Trophoblast cell (in vitro differentiated cells and primary cell): Measurements from ENCODE around the gene FGF22.

Experiments used
- DNase-seq, 2 donors: peaks; one replicate each; pipeline ENCODE4 v3.0.0-alpha.2; 2016
- H2AFZ ChIP-seq: 2 replicates; pipeline ENCODE4 v1.6.1; 2013; ENCODE audit warnings: low read length, moderate library complexity, mild to moderate bottlenecking; ENCODE audit not compliant: insufficient read depth, poor library complexity
- H2AK5ac ChIP-seq: 2 replicates; pipeline ENCODE4 v1.6.1; 2013; ENCODE audit warnings: mild to moderate bottlenecking, low read length
- H2BK120ac ChIP-seq: 2 replicates; pipeline ENCODE4 v1.6.1; 2013; ENCODE audit warnings: low read length, mild to moderate bottlenecking, moderate library complexity; ENCODE audit not compliant: insufficient read depth, poor library complexity
- H2BK12ac ChIP-seq: 2 replicates; pipeline ENCODE4 v1.6.1; 2013; ENCODE audit warnings: mild to moderate bottlenecking, low read length, moderate library complexity
- H2BK5ac ChIP-seq: 2 replicates; pipeline ENCODE4 v1.6.1; 2013; ENCODE audit warnings: low read length, low read depth, moderate library complexity, mild to moderate bottlenecking; ENCODE audit not compliant: poor library complexity
- H3K14ac ChIP-seq: 2 replicates; pipeline ENCODE4 v1.6.1; 2013; ENCODE audit warnings: mild to moderate bottlenecking, low read length
- H3K18ac ChIP-seq: 2 replicates; pipeline ENCODE4 v1.6.1; 2013; ENCODE audit warnings: mild to moderate bottlenecking, low read length
- H3K23ac ChIP-seq: 2 replicates; pipeline ENCODE4 v1.6.1; 2013; ENCODE audit warnings: low read length
- H3K27ac ChIP-seq: 2 replicates; pipeline ENCODE4 v1.5.1; 2013; ENCODE audit warnings: low read depth, mild to moderate bottlenecking, inconsistent platforms, low read length, moderate library complexity
- H3K27me3 ChIP-seq: 2 replicates; pipeline ENCODE4 v1.6.1; 2013; ENCODE audit warnings: inconsistent platforms, mild to moderate bottlenecking, low read length, moderate library complexity; ENCODE audit not compliant: insufficient read depth
- H3K36me3 ChIP-seq, 2 experiments: 1 replicate in 1 of 2; 2 replicates in 1 of 2; pipeline ENCODE4 v1.6.1; 2013; ENCODE audit warnings: low read length in 2 of 2, mild to moderate bottlenecking in 2 of 2, moderate library complexity in 1 of 2; ENCODE audit not compliant: insufficient read depth in 2 of 2, control insufficient read depth in 1 of 2
- H3K4ac ChIP-seq: 2 replicates; pipeline ENCODE4 v1.6.1; 2013; ENCODE audit warnings: low read depth, mild to moderate bottlenecking, low read length, moderate library complexity
- H3K4me1 ChIP-seq, 2 experiments: 1 replicate in 1 of 2; 2 replicates in 1 of 2; pipeline ENCODE4 v1.6.1; 2013; ENCODE audit warnings: low read length in 2 of 2, mild to moderate bottlenecking in 2 of 2, moderate library complexity in 1 of 2; ENCODE audit not compliant: insufficient read depth in 2 of 2, control insufficient read depth in 1 of 2
- H3K4me2 ChIP-seq: 2 replicates; pipeline ENCODE4 v1.6.1; 2013; ENCODE audit warnings: inconsistent platforms, mild to moderate bottlenecking, low read length, moderate library complexity
- H3K4me3 ChIP-seq: 2 replicates; pipeline ENCODE4 v1.5.1; 2013; ENCODE audit warnings: mild to moderate bottlenecking, low read depth, low read length, inconsistent platforms
- H3K79me1 ChIP-seq: one replicate; pipeline ENCODE4 v1.6.1; 2013; ENCODE audit warnings: low read length
- H3K79me2 ChIP-seq: 2 replicates; pipeline ENCODE4 v1.6.1; 2013; ENCODE audit warnings: low read length, mild to moderate bottlenecking; ENCODE audit not compliant: control insufficient read depth, insufficient read depth, poor library complexity
- H3K9ac ChIP-seq: 2 replicates; pipeline ENCODE4 v1.6.1; 2013; ENCODE audit warnings: mild to moderate bottlenecking, low read length
- H3K9me3 ChIP-seq: 2 replicates; pipeline ENCODE4 v1.6.1; 2013; ENCODE audit warnings: low read depth, mild to moderate bottlenecking, control low read depth, inconsistent platforms, low read length; ENCODE audit not compliant: insufficient read depth
- H4K12ac ChIP-seq: 2 replicates; pipeline ENCODE4 v1.6.1; 2013; ENCODE audit warnings: low read depth, mild to moderate bottlenecking, low read length, moderate library complexity
- H4K8ac ChIP-seq: 2 replicates; pipeline ENCODE4 v1.6.1; 2013; ENCODE audit warnings: low read depth, mild to moderate bottlenecking, low read length, moderate library complexity
- H4K91ac ChIP-seq: one replicate; pipeline ENCODE4 v1.6.1; 2013; ENCODE audit warnings: low read depth, mild to moderate bottlenecking, low read length, moderate library complexity
- WGBS: extraction: QIAGEN DNeasy Blood & Tissue Kit; methylation state at CpG from one replicate; pipeline ENCODE4 v1.1.7; 2013; ENCODE audit warnings: missing lambda C conversion rate; ENCODE audit not compliant: insufficient read length, insufficient coverage; ENCODE audit errors: extremely low coverage; 5-methylcytosine and 5-hydroxymethylcytosine counted together

Gene FGF22

DNA sequence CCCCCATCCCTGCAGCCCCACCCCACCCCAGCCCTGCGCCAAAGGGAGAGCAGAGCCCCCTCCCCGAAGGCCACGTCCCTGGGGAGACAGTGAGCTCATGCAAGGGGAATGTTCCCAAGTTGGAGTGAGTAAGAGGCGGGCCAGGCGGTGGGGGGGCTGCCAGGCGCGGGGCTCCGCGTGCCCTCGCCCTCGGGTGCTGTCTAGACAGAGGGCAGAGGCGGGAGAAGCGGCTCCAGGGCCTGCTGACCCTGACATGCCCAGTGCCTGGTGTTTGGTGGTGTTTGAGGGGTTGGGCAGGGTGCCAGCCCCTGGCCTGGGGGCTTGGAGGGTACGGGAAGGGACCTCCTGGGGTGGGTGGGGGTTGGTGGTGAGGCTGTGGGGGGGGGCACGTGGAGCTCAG is 37.5 kb downstream of the FGF22 start:
- Histone ChIP-seq H3K9ac (no peak overlapping the region), H2AFZ (no peak overlapping the region)

DNA sequence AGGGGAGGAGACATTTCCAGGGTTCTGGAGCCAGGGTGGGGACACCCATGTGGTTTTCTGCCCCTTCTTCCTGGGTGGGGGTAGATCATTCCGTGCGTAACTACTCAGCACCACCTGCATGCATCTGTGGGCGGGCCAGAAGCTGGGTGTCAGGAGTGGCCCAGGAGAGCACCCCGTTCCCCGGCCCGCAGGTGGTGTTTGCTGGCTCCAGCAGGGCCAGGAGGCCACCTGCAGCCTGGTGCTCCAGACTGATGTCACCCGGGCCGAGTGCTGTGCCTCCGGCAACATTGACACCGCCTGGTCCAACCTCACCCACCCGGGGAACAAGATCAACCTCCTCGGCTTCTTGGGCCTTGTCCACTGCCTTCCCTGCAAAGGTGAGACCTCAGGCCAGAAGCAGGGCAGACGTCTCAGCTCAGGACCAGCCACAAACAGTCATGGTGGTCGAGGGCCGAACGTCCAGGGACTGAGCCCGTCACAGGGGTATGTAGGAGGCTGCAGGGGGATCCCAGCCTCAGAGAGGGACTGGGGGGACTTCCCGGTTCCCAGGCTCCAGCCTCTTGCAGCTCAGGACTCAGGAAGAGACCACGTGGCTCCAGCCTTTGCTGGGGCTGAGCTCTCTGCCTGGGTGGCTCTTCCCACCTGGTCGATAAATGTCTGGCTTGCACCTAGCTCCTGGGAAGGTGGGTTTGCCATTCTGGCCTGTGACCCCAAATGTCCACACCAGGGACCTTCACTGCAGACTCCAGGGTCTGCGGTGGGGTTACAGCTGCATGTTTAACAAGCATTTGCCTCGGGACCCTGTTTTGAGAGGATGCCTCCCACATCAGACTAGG is 38.1 kb downstream of the FGF22 start:
- H2BK12ac ChIP-seq = peak overlapping the region; percentile 31
- H3K4me2 ChIP-seq = no peak overlapping the region
- H4K12ac ChIP-seq = no peak overlapping the region
- peaks cover 17% of the 10 kb centered on the region for H3K79me1 ChIP-seq
- no peak overlapping the region for H3K27ac ChIP-seq
- peak overlapping the region; percentile 3 for H4K91ac ChIP-seq
- DNase-seq = peak; percentile 65 to 70
- H3K79me2 ChIP-seq = peaks cover 10% of the 10 kb centered on the region
- H3K4ac ChIP-seq = no peak overlapping the region
- peaks cover 13 to 25% of the 10 kb centered on the region in 2 experiments for H3K4me1 ChIP-seq
- H2BK120ac ChIP-seq = no peak overlapping the region
- no peak overlapping the region for H3K9ac ChIP-seq
- H3K18ac ChIP-seq = no peak overlapping the region
- no peaks in the 10 kb centered on the region for H3K27me3 ChIP-seq
- no peaks in the 10 kb centered on the region for H3K36me3 ChIP-seq
- H4K8ac ChIP-seq = no peak overlapping the region
- peaks cover 4% of the 10 kb centered on the region for H3K9me3 ChIP-seq
- no peak overlapping the region for H3K14ac ChIP-seq
- peak overlapping the region; percentile 7 for H2BK5ac ChIP-seq
- H2AFZ ChIP-seq = no peak overlapping the region
- H3K4me3 ChIP-seq = no peak overlapping the region
- H3K23ac ChIP-seq = no peak overlapping the region
- H2AK5ac ChIP-seq = peak overlapping the region; percentile 42
- no CpG with 5 or more reads among the region's 22 CpGs for WGBS

More for the DNA sequence above, 37.5 kb downstream of the FGF22 start:
- no peak overlapping the region for H3K18ac ChIP-seq
- no peak overlapping the region for H3K4me3 ChIP-seq
- H3K9me3 ChIP-seq = peaks cover 4% of the 10 kb centered on the region
- peaks cover 17% of the 10 kb centered on the region for H3K79me1 ChIP-seq
- H3K27me3 ChIP-seq = no peaks in the 10 kb centered on the region
- WGBS = no CpG with 5 or more reads among the region's 15 CpGs
- no peak overlapping the region for H2BK12ac ChIP-seq
- no peak overlapping the region for H3K23ac ChIP-seq
- H2BK120ac ChIP-seq = no peak overlapping the region
- H3K4me1 ChIP-seq = peaks cover 13 to 25% of the 10 kb centered on the region in 2 experiments
- H4K8ac ChIP-seq = no peak overlapping the region
- H4K12ac ChIP-seq = no peak overlapping the region
- no peak overlapping the region for H2AK5ac ChIP-seq
- H3K4me2 ChIP-seq = no peak overlapping the region
- peaks cover 10% of the 10 kb centered on the region for H3K79me2 ChIP-seq
- DNase-seq = peak; percentile 65 to 71
- no peak overlapping the region for H3K14ac ChIP-seq
- H3K4ac ChIP-seq = no peak overlapping the region
- no peak overlapping the region for H4K91ac ChIP-seq
- H3K36me3 ChIP-seq = no peaks in the 10 kb centered on the region
- H3K27ac ChIP-seq = no peak overlapping the region
- H2BK5ac ChIP-seq = no peak overlapping the region

- H3K79me1 ChIP-seq = peaks cover 17% of the 10 kb centered on the region
- no peak overlapping the region for H3K4ac ChIP-seq
- H2BK5ac ChIP-seq = no peak overlapping the region
- H4K12ac ChIP-seq = no peak overlapping the region
- no peak overlapping the region for H3K27ac ChIP-seq
- H3K9ac ChIP-seq = no peak overlapping the region
- no CpG with 5 or more reads among the region's 16 CpGs for WGBS
- H3K18ac ChIP-seq = no peak overlapping the region
- peak in 1 of 2 donors; percentile 51 for DNase-seq
- peak overlapping the region; percentile 76 for H4K8ac ChIP-seq
- H3K36me3 ChIP-seq = no peaks in the 10 kb centered on the region
- no peaks in the 10 kb centered on the region for H3K27me3 ChIP-seq
- H3K79me2 ChIP-seq = peaks cover 10% of the 10 kb centered on the region
- no peak overlapping the region for H4K91ac ChIP-seq
- no peak overlapping the region for H2AFZ ChIP-seq
- no peak overlapping the region for H3K4me3 ChIP-seq
- peak overlapping the region; percentile 97 for H3K4me2 ChIP-seq
- no peak overlapping the region for H3K14ac ChIP-seq
- H3K23ac ChIP-seq = no peak overlapping the region
- H3K4me1 ChIP-seq = peaks cover 13 to 25% of the 10 kb centered on the region in 2 experiments
- H3K9me3 ChIP-seq = peaks cover 4% of the 10 kb centered on the region
- H2BK120ac ChIP-seq = no peak overlapping the region
- H2AK5ac ChIP-seq = no peak overlapping the region
- no peak overlapping the region for H2BK12ac ChIP-seq
Measured at GRCh38 chr19:678791-679388, 39.2 kb downstream of the FGF22 start.

DNA sequence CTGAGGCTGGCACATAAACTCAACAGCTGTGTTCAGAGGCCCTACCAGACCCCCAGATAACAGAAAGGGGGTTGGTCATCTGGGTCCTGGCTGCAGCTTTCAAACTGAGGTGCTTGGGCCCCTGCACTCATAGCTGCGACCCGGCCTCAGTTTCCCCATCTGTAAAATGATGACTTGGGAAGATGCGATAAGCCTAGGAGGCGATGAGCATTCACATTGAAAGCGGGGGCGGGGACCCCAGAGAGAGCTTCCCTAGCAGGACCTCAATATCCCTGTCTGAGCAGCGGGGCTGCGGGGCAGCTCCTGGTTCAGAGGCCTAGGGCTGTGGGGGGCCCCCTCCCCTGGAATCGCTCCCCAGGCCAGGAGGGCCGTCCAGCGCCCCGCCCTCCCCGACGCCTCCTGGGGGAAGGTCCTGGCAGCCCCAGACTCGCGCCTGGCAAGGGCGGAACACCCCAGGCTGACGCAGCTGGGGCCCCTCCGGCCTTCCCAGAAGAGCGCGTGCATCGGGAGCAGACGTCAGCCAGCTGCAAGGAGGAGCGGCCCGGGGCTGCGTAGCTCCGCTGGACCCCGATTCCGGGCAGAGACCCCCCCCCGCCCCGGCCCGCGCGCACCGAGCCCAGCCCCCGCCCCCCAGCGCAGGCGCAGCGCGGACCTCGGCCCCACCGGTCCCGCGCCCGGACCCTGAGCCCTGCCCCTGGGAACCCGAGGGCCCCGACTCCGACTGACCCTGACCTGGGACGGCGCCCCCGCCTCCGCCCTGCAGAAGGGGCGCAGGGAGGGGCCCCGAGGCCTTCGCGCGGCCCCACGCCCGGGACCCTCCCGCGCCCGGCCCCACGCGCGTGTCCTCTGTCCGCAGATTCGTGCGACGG is 40.0 kb downstream of the FGF22 start:
- H4K91ac ChIP-seq = peak overlapping the region; percentile 81
- peak overlapping the region; percentile 92 for H3K4me3 ChIP-seq
- peak overlapping the region; percentile 35 for H2BK5ac ChIP-seq
- H3K27ac ChIP-seq = peak overlapping the region; percentile 83
- peak overlapping the region; percentile 44 for H3K4ac ChIP-seq
- H3K4me2 ChIP-seq = peak overlapping the region; percentile 97
- no peak overlapping the region for H2BK12ac ChIP-seq
- H3K9ac ChIP-seq = peak overlapping the region; percentile 97
- peak; percentile 68 to 69 for DNase-seq
- peaks cover 17% of the 10 kb centered on the region for H3K79me1 ChIP-seq
- H3K14ac ChIP-seq = peak overlapping the region; percentile 79
- H2BK120ac ChIP-seq = peak overlapping the region; percentile 65
- peak overlapping the region; percentile 58 for H2AFZ ChIP-seq
- peak overlapping the region; percentile 15 for H2AK5ac ChIP-seq
- no peak overlapping the region for H3K23ac ChIP-seq
- H3K27me3 ChIP-seq = no peaks in the 10 kb centered on the region
- peaks cover 4% of the 10 kb centered on the region for H3K9me3 ChIP-seq
- peak overlapping the region; percentile 76 for H4K8ac ChIP-seq
- WGBS = no CpG with 5 or more reads among the region's 69 CpGs
- H3K4me1 ChIP-seq = peaks cover 13 to 25% of the 10 kb centered on the region in 2 experiments
- H3K18ac ChIP-seq = peak overlapping the region; percentile 81
- H3K36me3 ChIP-seq = no peaks in the 10 kb centered on the region
- H3K79me2 ChIP-seq = peaks cover 10% of the 10 kb centered on the region
- H4K12ac ChIP-seq = peak overlapping the region; percentile 49
